HG03565 (cell line): Measurements from ENCODE around the gene F13A1.

Source experiments
- ATAC-seq: cut with Tn5 transposase; IDR thresholded peaks from one replicate; pipeline ENCODE4 v1.9.1; 2021; ENCODE audit warnings: mild to moderate bottlenecking, moderate library complexity; ENCODE audit not compliant: unreplicated experiment

The F13A1 gene

GRCh38 chr6:6246544-6246943 is 73.9 kb downstream of the F13A1 start:
- no peak for ATAC-seq

DNA sequence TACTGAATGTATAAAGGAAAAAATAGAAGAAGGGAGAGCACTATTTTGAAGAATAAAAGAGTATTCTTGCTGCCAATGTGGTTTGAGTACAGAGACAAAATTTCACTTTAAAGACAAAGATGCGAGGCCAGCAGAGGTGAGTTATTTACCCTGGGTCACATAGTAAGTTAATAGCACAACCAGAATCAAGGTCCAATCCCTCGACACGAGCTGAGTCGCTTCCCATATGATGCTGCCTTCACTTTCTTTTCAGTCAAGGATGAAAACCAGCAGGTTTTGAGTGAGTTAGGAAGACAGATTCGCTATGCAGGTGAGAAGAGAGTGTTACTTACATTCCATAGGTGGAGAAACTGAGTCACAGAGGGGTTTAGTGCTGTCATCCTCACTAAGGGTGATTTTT is 75.8 kb downstream of the F13A1 start:
- ATAC-seq, result no peak

GRCh38 chr6:6243846-6244245 is 76.6 kb downstream of the F13A1 start:
- no peak for ATAC-seq

GRCh38 chr6:6239598-6240581 is 80.6 kb downstream of the F13A1 start:
- no peak for ATAC-seq

DNA sequence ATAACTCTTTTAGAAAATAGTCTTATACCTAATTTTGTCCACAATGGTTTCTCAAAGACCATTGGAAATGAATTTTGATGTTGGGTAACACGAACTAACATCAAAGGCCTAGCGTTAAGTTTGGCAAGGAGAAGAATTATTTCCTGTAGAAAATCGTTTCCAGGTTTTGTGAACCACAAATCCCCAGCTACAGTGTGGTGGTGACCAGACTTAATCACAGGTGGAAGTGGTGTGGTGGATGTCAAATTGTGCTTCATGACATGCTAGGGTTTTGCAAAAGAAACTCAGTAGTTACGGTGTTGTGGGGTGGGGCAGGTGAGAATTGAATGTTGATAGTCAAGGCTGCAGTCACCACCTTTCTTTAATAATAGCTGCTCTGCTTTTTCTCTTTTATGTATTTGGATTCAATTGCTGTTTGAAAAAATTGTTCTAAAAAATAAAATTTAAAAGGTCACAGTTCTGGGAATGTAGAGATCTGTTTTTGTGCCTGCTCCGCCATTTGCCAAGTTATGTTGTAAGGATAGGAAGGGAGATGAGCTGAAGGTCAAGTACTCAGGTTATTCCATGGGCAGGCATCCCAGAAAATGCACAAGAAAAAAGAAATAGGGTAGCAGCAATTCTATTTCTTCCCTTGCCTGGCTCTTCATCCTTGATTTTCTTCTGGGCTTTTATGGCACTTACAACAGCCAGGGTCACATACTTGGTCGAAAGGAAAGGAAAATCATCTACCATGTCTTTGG is 83.6 kb downstream of the F13A1 start:
- no peak for ATAC-seq

DNA sequence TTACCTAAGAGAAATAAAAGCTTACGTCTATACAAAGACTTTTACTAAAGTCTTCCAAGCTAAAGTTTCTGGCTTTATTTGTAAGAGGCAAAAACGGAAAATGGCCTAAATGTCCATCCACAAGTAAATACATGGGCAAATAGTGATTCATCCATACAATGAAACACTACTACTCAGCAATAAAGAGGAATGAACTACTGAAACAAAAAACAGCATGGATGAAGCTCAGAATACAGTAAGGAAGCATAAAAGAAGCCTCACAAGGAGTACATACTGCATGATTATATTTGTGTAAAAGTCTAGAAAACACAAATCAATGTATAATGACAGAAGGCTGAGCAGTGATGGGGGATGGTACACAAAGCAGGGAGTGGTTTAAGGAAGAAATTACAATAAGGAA is 84.7 kb downstream of the F13A1 start:
- ATAC-seq, result no peak

DNA sequence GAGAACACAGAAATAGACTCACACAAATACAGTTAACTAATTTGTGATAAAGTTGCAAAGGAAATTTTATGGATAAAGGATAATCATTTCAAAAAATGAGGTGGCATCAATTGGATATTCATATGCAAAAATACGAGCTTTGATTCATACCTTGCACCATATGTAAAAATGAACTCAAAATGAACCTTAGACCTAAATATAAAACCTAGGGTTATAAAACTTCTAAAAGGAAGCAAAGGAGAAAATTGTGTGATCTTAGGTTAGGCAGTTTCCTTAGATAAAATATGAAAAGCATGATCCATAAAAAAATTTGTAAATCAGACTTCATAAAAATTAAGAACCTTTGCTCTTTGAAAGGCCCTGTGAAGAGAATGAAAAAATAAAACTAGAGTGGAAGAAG is 85.5 kb downstream of the F13A1 start:
- ATAC-seq, result no peak

- ATAC-seq, result no peak
These were observed 90.2 kb downstream of the F13A1 start for GRCh38 chr6:6230286-6230685.

DNA sequence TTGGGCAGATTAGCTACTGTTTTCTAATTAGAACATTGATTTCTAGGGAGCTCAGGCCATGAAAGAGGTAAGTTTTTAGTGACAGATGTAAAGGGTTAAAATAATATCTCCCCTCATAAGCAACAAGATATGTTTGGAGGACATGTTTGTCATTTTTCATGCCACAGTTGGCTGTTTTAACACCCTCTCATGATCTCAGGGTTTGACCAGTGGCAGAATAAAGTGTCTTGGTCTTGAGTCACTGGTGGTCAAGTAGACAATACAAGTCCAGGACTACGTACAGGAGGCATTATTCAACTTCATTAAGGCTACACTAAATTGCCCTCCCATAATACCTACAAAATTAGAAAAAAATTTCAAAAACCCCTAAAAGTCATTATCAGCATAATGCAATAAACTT is 92.6 kb downstream of the F13A1 start:
- no peak for ATAC-seq

DNA sequence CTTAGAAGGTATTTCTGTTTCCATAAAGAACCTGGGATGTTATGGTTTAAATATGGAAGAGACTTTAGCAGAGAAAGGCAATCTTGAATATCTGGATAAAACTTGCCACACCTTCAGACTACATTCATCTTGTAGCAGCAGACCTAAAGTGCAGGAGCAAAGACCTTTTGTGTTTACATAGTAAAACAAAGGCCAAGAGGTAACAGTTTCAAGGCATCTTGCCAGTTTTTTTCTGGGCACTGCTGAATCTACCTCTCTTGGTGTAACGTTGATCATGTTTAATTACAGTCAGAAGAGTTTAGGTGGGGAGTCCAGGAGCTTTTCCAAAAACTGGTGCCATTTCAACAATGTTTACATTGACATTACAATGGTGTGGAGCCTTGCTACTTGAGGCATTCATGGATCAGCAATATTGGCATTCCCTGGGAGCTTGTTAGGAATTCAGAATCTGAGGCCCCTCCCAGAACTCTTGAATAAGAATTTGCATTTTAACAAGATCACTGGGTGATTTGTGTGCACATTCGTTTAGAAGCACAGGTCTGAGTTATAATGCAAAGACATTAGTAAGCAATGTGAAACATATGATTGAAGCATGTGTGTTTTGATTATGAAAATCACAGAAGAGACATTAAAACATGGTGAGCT is 94.5 kb downstream of the F13A1 start:
- ATAC-seq, result no peak

GRCh38 chr6:6224933-6225486 is 95.5 kb downstream of the F13A1 start:
- no peak for ATAC-seq

GRCh38 chr6:6221787-6222535 is 98.5 kb downstream of the F13A1 start:
- no peak for ATAC-seq

DNA sequence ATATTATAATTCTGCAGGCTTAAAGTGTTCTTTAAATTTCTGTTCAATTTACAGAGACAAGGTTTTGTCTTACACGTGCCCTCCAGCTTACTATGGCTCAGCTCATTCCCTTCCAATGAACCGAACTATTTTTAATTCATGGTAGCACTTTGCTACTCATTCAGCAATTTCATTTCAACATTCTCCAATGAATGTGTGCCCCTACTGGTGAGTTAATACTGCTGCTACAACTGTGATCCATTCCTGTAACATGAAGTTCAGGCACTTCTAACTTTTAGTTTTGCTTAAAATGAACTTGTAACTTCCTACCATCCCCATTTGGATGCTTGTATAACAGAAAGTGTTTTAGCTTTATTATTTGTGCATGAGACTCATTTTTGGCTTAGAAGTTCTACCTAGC is 99.7 kb downstream of the F13A1 start:
- no peak for ATAC-seq

DNA sequence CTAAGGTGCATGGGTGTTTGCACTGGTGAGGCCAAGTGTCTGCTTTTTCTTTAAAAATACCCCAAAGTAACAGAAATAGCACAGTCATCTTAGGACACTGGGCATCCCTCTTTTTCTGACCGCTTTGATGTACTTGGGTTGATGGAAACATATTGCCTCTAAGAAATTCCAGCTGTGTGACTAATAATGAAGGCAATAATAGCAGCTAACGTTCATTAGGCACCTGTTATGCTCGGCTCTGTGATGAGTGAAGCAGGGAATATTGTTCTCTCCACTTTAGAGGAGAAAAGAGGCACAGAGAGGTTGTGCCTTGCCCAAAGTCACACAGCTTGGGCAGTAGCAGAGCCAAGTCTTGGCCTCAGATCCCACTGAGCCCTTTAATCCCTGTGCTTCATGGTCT is 100.7 kb downstream of the F13A1 start:
- no peak for ATAC-seq

DNA sequence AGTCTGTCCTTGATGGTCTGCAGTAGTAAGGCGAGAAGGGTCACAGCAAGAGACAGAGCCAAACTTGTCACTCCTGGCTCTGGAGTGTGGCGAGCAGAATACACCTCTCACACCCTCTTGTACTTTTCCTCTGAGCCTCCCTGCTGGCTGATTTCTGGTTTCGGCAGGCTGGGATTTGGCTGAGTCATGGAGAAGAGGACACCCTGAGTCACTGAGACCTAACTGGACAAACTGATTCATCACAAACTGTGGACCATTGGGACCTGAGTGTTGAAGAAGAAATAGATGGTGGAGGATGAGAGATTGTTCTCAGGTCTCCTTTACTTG is 101.7 kb downstream of the F13A1 start:
- no peak for ATAC-seq

GRCh38 chr6:6217855-6218758 is 102.4 kb downstream of the F13A1 start:
- no peak for ATAC-seq

DNA sequence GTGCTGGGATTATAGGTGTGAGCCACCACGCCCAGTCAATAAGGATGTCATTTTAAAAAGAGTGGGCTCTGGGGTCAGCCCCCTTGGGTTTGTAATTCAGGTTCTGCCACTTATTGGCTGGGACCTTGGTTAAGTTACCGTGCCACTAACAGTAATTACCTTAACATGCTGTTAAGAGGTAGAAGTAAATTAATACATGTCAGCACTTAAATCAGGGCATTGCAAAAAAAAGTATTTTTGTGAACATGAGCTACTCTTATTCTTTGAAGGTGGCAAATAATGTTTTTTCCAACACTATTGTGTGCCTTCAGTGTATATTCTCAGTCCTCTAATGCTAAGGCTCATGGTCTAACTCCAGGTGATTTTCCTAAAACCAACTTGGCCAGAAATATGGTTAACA is 109.5 kb downstream of the F13A1 start:
- ATAC-seq, result no peak

GRCh38 chr6:6202886-6203285 is 117.6 kb downstream of the F13A1 start:
- no peak for ATAC-seq

GRCh38 chr6:6201200-6201599 is 119.3 kb downstream of the F13A1 start:
- ATAC-seq, result no peak

DNA sequence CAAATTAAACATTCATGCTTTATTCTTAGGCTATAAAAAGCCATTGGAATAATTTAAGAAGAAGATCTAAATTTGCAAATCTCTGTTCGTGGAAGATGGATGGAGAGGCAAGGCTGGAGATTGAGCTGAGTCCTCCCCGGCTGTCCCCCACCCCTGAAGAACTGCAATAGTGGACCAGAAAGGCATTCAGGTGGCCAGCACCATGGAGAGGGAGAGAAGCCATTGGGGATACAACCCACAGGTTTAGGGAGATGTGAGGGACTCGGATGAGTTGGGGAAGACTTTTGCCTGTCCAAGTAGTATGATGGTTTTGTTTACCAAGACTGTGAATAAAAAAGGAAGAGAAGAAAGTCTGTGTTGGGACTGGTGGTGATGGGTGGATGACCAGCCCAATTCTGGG is 120.8 kb downstream of the F13A1 start:
- no peak for ATAC-seq
